GM21576 (cell line): ENCODE data around the gene STX1B.
"Not testable (repeated sequence)": the region's sequence is repeated elsewhere in the genome, so short reads cannot be mapped to it uniquely, and the experiment has no call there.

Experiments used
- ATAC-seq: cut with Tn5 transposase; IDR thresholded peaks from one replicate; pipeline ENCODE4 v1.9.1; 2021; ENCODE audit warnings: mild to moderate bottlenecking, moderate library complexity; ENCODE audit not compliant: unreplicated experiment

STX1B gene

GRCh38 chr16:31016018-31016417 is 5.6 kb upstream of the STX1B start:
- no peak for ATAC-seq

GRCh38 chr16:31013292-31013691 is 2.9 kb upstream of the STX1B start:
- ATAC-seq, result not testable (repeated sequence)

- not testable (repeated sequence) for ATAC-seq
Observed at GRCh38 chr16:31011815-31012214, 1.4 kb upstream of the STX1B start.

GRCh38 chr16:31009894-31010584 is 399 bp downstream of the STX1B start:
- no peak for ATAC-seq

- ATAC-seq, result no peak
Observed at GRCh38 chr16:31009120-31009519, 1.3 kb downstream of the STX1B start.

- ATAC-seq, result no peak
Observed at GRCh38 chr16:31008551-31008950, 1.9 kb downstream of the STX1B start.

- ATAC-seq, result no peak
Observed at GRCh38 chr16:31008149-31008548, 2.3 kb downstream of the STX1B start.

GRCh38 chr16:31007684-31008083 is 2.8 kb downstream of the STX1B start:
- no peak for ATAC-seq

- ATAC-seq, result no peak
Observed at GRCh38 chr16:31006589-31006988, 3.8 kb downstream of the STX1B start.

- ATAC-seq, result no peak
Observed at GRCh38 chr16:31006086-31006385, 4.4 kb downstream of the STX1B start.

GRCh38 chr16:31005350-31006085 is 4.9 kb downstream of the STX1B start:
- no peak for ATAC-seq

- no peak for ATAC-seq
Observed at GRCh38 chr16:31004658-31005057, 5.8 kb downstream of the STX1B start.

GRCh38 chr16:31003744-31004143 is 6.7 kb downstream of the STX1B start:
- no peak for ATAC-seq

- ATAC-seq, result no peak
Observed at GRCh38 chr16:31002862-31003341, 7.5 kb downstream of the STX1B start.

- no peak for ATAC-seq
Observed at GRCh38 chr16:31002250-31002700, 8.2 kb downstream of the STX1B start.

GRCh38 chr16:31001507-31002249 is 8.8 kb downstream of the STX1B start:
- ATAC-seq, result no peak

- no peak for ATAC-seq
Observed at GRCh38 chr16:31000671-31001382, 9.6 kb downstream of the STX1B start.

GRCh38 chr16:30998852-30999761 is 11.3 kb downstream of the STX1B start:
- no peak for ATAC-seq

GRCh38 chr16:30997725-30998711 is 12.4 kb downstream of the STX1B start:
- ATAC-seq, result no peak
